HEK293 (cell line): ENCODE measurements around the gene ATP6V1G1.

Experiments
- GLI4 ChIP-seq: fragments of 450-650 bp; formaldehyde crosslinking; IDR thresholded peaks from 2 replicates; pipeline ENCODE4 v1.5.1; 2016; ENCODE audit warnings: missing biosample characterization, missing genetic modification characterization
- PRDM1 ChIP-seq: fragments of 450-650 bp; formaldehyde crosslinking; IDR thresholded peaks from 2 replicates; pipeline ENCODE4; 2016; ENCODE audit warnings: missing biosample characterization, missing genetic modification characterization
- ZFP3 ChIP-seq: fragments of 450-650 bp; formaldehyde crosslinking; IDR thresholded peaks from 2 replicates; pipeline ENCODE4 v1.5.1; 2016; ENCODE audit warnings: low read depth, missing biosample characterization, missing genetic modification characterization
- ZNF274 ChIP-seq, 2 experiments: fragments of 200-500 bp in 1 of 2; fragments of 450-650 bp in 1 of 2; sonication (Bioruptor generic) in 1 of 2; formaldehyde crosslinking in 1 of 2; IDR thresholded peaks; 2 replicates each; pipeline versions ENCODE4 v1.5.1 to v1.6.1; 2014 to 2016; ENCODE audit warnings: borderline replicate concordance in 1 of 2, inconsistent platforms in 1 of 2, low read length in 1 of 2, missing biosample characterization in 1 of 2, missing genetic modification characterization in 1 of 2
- TF ChIP-seq, protein P1 (sequence below): fragments of 450-650 bp; formaldehyde crosslinking; IDR thresholded peaks from 2 replicates; pipeline ENCODE4 v1.5.1; 2016; ENCODE audit warnings: missing biosample characterization, missing genetic modification characterization
- TF ChIP-seq, protein P2 (sequence below): fragments of 450-650 bp; formaldehyde crosslinking; IDR thresholded peaks from 2 replicates; pipeline ENCODE4 v1.5.1; 2016; ENCODE audit warnings: missing biosample characterization, missing genetic modification characterization
- TF ChIP-seq, protein P3 (sequence below): fragments of 450-650 bp; formaldehyde crosslinking; IDR thresholded peaks from 2 replicates; pipeline ENCODE4 v1.5.1; 2017; ENCODE audit warnings: missing biosample characterization, missing genetic modification characterization

DNA sequence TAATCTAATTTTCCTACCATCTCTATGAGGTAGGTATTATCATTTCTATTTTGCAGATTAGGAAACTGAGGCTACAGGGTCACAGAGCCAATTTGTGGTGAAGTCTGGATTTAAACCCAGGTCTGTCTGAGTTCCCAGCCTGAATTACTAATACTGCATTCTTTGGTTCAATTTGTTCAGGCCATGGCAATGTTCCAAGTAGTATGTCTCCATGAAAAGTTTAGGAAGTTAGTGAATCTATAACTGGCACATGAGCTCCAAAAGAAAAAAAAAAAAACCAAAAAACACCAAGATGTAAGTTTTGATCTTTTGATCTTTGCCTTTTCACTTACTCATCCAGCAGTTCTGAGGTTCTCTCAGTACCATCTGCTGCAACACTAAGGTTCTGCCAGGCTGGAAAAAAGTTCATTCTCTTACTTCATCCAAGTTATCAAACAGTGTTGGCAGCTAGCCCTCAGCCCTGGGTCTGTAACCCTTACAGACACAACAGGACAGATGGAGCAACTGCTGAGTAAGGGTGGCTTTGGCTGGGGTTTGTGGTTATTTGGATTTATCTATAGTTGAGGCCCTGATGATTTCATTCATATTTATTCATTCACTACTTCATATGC, 19.1 kb downstream of the ATP6V1G1 start:
- TF ChIP-seq GLI4, result no peak
- TF ChIP-seq PRDM1 (tag by site-specific recombination), result no peak
- no peak for TF ChIP-seq ZNF274 (IDR thresholded peaks at IDR 0.05; ENCODE audit: low read length)
- no peak for TF ChIP-seq ZNF274 (tag by site-specific recombination; IDR thresholded peaks at IDR 0.05; ENCODE audit: borderline replicate concordance)
- TF ChIP-seq, protein P1, sequence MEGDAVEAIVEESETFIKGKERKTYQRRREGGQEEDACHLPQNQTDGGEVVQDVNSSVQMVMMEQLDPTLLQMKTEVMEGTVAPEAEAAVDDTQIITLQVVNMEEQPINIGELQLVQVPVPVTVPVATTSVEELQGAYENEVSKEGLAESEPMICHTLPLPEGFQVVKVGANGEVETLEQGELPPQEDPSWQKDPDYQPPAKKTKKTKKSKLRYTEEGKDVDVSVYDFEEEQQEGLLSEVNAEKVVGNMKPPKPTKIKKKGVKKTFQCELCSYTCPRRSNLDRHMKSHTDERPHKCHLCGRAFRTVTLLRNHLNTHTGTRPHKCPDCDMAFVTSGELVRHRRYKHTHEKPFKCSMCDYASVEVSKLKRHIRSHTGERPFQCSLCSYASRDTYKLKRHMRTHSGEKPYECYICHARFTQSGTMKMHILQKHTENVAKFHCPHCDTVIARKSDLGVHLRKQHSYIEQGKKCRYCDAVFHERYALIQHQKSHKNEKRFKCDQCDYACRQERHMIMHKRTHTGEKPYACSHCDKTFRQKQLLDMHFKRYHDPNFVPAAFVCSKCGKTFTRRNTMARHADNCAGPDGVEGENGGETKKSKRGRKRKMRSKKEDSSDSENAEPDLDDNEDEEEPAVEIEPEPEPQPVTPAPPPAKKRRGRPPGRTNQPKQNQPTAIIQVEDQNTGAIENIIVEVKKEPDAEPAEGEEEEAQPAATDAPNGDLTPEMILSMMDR (tag by site-specific recombination), result no peak
- TF ChIP-seq ZFP3 (tag by site-specific recombination), result no peak
- TF ChIP-seq, protein P2, sequence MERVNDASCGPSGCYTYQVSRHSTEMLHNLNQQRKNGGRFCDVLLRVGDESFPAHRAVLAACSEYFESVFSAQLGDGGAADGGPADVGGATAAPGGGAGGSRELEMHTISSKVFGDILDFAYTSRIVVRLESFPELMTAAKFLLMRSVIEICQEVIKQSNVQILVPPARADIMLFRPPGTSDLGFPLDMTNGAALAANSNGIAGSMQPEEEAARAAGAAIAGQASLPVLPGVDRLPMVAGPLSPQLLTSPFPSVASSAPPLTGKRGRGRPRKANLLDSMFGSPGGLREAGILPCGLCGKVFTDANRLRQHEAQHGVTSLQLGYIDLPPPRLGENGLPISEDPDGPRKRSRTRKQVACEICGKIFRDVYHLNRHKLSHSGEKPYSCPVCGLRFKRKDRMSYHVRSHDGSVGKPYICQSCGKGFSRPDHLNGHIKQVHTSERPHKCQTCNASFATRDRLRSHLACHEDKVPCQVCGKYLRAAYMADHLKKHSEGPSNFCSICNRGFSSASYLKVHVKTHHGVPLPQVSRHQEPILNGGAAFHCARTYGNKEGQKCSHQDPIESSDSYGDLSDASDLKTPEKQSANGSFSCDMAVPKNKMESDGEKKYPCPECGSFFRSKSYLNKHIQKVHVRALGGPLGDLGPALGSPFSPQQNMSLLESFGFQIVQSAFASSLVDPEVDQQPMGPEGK (tag by site-specific recombination), result no peak
- TF ChIP-seq, protein P3, sequence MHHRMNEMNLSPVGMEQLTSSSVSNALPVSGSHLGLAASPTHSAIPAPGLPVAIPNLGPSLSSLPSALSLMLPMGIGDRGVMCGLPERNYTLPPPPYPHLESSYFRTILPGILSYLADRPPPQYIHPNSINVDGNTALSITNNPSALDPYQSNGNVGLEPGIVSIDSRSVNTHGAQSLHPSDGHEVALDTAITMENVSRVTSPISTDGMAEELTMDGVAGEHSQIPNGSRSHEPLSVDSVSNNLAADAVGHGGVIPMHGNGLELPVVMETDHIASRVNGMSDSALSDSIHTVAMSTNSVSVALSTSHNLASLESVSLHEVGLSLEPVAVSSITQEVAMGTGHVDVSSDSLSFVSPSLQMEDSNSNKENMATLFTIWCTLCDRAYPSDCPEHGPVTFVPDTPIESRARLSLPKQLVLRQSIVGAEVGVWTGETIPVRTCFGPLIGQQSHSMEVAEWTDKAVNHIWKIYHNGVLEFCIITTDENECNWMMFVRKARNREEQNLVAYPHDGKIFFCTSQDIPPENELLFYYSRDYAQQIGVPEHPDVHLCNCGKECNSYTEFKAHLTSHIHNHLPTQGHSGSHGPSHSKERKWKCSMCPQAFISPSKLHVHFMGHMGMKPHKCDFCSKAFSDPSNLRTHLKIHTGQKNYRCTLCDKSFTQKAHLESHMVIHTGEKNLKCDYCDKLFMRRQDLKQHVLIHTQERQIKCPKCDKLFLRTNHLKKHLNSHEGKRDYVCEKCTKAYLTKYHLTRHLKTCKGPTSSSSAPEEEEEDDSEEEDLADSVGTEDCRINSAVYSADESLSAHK (tag by site-specific recombination), result no peak
